HepG2 (cell line): Measurements from ENCODE around the gene TMBIM6. TPM values are rescaled to one million over a fixed set of nuclear protein-coding genes. Genes with fewer than 3 reads are reported as not detected.

Experiments
- BCL6 ChIP-seq: IDR thresholded peaks from 2 replicates; pipeline ENCODE4 v1.6.1; 2016; ENCODE audit warnings: missing genetic modification reagents, missing compliant biosample characterization
- FOXP1 ChIP-seq, 2 experiments: fragments of 450-650 bp in 1 of 2; IDR thresholded peaks; 2 replicates each; pipeline ENCODE4 v1.6.1; 2017 to 2018; ENCODE audit warnings: antibody characterized with exemption in 1 of 2
- GATA4 ChIP-seq: sonication (generic); IDR thresholded peaks from 2 replicates; pipeline ENCODE4 v1.6.1; 2016; ENCODE audit warnings: antibody characterized with exemption, low read depth, borderline replicate concordance
- IRF9 ChIP-seq: sonication (generic); formaldehyde crosslinking; IDR thresholded peaks from 2 replicates; pipeline ENCODE4 v1.8.0; 2022; ENCODE audit warnings: missing genetic modification reagents, mild to moderate bottlenecking, borderline replicate concordance
- MEIS1 ChIP-seq: sonication (generic); formaldehyde crosslinking; IDR thresholded peaks from 2 replicates; pipeline ENCODE4 v1.9.0; 2021; ENCODE audit warnings: mild to moderate bottlenecking, missing genetic modification reagents, moderate library complexity, borderline replicate concordance
- NPAS2 ChIP-seq: sonication (generic); formaldehyde crosslinking; IDR thresholded peaks from 2 replicates; pipeline ENCODE4 v1.8.0; 2022; ENCODE audit warnings: mild to moderate bottlenecking, missing genetic modification reagents, borderline replicate concordance
- PAWR ChIP-seq: sonication (generic); formaldehyde crosslinking; IDR thresholded peaks from 2 replicates; pipeline ENCODE4 v1.4.0; 2020; ENCODE audit warnings: missing genetic modification reagents, mild to moderate bottlenecking, borderline replicate concordance
- POLR2AphosphoS5 ChIP-seq: IDR thresholded peaks from 2 replicates; pipeline ENCODE4 v1.6.1; 2012; ENCODE audit warnings: low read depth, low read length
- RBM22 ChIP-seq: fragments of 200-400 bp; formaldehyde crosslinking; optimal IDR thresholded peaks from 2 replicates; pipeline ENCODE3; 2017; ENCODE audit warnings: mild to moderate bottlenecking, low read length, moderate library complexity
- SIN3A ChIP-seq: IDR thresholded peaks from 2 replicates; pipeline ENCODE4 v1.6.1; 2011; ENCODE audit warnings: low read depth, mild to moderate bottlenecking, control low read depth, low read length, borderline replicate concordance
- ZBTB21 ChIP-seq: sonication (generic); formaldehyde crosslinking; IDR thresholded peaks from 2 replicates; pipeline ENCODE4 v1.4.0; 2020; ENCODE audit warnings: missing genetic modification reagents
- ZBTB7A ChIP-seq: sonication (generic); formaldehyde crosslinking; IDR thresholded peaks from 2 replicates; pipeline ENCODE4 v1.8.0; 2022; ENCODE audit warnings: mild to moderate bottlenecking, missing genetic modification reagents
- ZNF3 ChIP-seq: IDR thresholded peaks from 2 replicates; pipeline ENCODE4 v1.7.0; 2017; ENCODE audit warnings: inconsistent platforms
- ZNF674 ChIP-seq: sonication (generic); formaldehyde crosslinking; IDR thresholded peaks from 2 replicates; pipeline ENCODE4 v1.5.0; 2020; ENCODE audit warnings: low read depth, mild to moderate bottlenecking, missing genetic modification reagents
- polyA plus RNA-seq, 8 experiments: library from polyadenylated mRNA; depleted of rRNA in 3 of 8; stranded (reverse) in 7 of 8; unstranded in 1 of 8; fragments of >200 nt; fragmentation: Illumina TruSeq in 4 of 8; extraction: Trizol in 4 of 8; gene quantifications; 2 replicates each; pipeline versions ENCODE4 v1.2.1 to v1.2.3, GENCODE V29; 2011 to 2016; ENCODE audit warnings: low read depth in 4 of 8, missing spikeins in 1 of 8, mixed read lengths in 1 of 8; ENCODE audit not compliant: insufficient read depth in 1 of 8
- total RNA-seq, 5 experiments: library from RNA; depleted of rRNA; stranded (reverse); fragments of >200 nt; fragmentation: Illumina TruSeq; extraction: Trizol; gene quantifications; 2 replicates each; pipeline ENCODE4 v1.2.3, GENCODE V29; 2016; ENCODE audit warnings: low read depth in 1 of 5
- TF ChIP-seq, protein P1 (sequence below): sonication (generic); formaldehyde crosslinking; IDR thresholded peaks from 2 replicates; pipeline ENCODE4 v1.8.0; 2022; ENCODE audit warnings: mild to moderate bottlenecking, missing genetic modification reagents; ENCODE audit not compliant: insufficient replicate concordance
- TF ChIP-seq, protein P2 (sequence below): fragments of 450-650 bp; IDR thresholded peaks from 2 replicates; pipeline ENCODE4 v1.6.1; 2017
- TF ChIP-seq, protein P3 (sequence below): IDR thresholded peaks from 2 replicates; pipeline ENCODE4 v1.6.1; 2012; ENCODE audit warnings: low read depth, low read length, improper control_type of control experiment
- TF ChIP-seq, protein P4 (sequence below): sonication (generic); formaldehyde crosslinking; IDR thresholded peaks from 2 replicates; pipeline ENCODE4 v1.5.0; 2020; ENCODE audit warnings: mild to moderate bottlenecking, missing genetic modification reagents

The TMBIM6 gene
- total and polyA plus RNA-seq, 2 of the 13 experiments (the other 11 are each of a cell fraction or from before 2014, with no cell fraction given) = 412 to 468 TPM

GRCh38 chr12:49740930-49741881 is at the start of gene TMBIM6 (continued):
- TF ChIP-seq, protein P1, sequence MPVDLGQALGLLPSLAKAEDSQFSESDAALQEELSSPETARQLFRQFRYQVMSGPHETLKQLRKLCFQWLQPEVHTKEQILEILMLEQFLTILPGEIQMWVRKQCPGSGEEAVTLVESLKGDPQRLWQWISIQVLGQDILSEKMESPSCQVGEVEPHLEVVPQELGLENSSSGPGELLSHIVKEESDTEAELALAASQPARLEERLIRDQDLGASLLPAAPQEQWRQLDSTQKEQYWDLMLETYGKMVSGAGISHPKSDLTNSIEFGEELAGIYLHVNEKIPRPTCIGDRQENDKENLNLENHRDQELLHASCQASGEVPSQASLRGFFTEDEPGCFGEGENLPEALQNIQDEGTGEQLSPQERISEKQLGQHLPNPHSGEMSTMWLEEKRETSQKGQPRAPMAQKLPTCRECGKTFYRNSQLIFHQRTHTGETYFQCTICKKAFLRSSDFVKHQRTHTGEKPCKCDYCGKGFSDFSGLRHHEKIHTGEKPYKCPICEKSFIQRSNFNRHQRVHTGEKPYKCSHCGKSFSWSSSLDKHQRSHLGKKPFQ (CRISPR knock-in tag) = no peak
- TF ChIP-seq MEIS1 (CRISPR knock-in tag) (0 out of 2 replicates have a peak, but pooled peaks have one; percentile 10), RBM22 (no peak), SIN3A (peak; percentile 73; the same call in 1 of the 2 replicates), ZNF674 (CRISPR knock-in tag) (no peak), IRF9 (CRISPR knock-in tag) (0 out of 2 replicates have a peak, but pooled peaks have one; percentile 41), BCL6 (CRISPR knock-in tag) (0 out of 2 replicates have a peak, but pooled peaks have one; percentile 36), GATA4 (peak; percentile 73; the same call in 1 of the 2 replicates), ZBTB7A (CRISPR knock-in tag) (peak; percentile 88), NPAS2 (CRISPR knock-in tag) (no peak), POLR2AphosphoS5 (peak; percentile 99), FOXP1 (IDR thresholded peaks at IDR 0.05) (no peak), FOXP1 (CRISPR knock-in tag; IDR thresholded peaks at IDR 0.05) (0 out of 2 replicates have a peak, but pooled peaks have one; percentile 26), ZBTB21 (CRISPR knock-in tag) (no peak), ZNF3 (CRISPR knock-in tag) (peak; percentile 25; the same call in 1 of the 2 replicates), PAWR (no peak)
- TF ChIP-seq, protein P2, sequence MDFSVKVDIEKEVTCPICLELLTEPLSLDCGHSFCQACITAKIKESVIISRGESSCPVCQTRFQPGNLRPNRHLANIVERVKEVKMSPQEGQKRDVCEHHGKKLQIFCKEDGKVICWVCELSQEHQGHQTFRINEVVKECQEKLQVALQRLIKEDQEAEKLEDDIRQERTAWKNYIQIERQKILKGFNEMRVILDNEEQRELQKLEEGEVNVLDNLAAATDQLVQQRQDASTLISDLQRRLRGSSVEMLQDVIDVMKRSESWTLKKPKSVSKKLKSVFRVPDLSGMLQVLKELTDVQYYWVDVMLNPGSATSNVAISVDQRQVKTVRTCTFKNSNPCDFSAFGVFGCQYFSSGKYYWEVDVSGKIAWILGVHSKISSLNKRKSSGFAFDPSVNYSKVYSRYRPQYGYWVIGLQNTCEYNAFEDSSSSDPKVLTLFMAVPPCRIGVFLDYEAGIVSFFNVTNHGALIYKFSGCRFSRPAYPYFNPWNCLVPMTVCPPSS = no peak
- TF ChIP-seq, protein P3, sequence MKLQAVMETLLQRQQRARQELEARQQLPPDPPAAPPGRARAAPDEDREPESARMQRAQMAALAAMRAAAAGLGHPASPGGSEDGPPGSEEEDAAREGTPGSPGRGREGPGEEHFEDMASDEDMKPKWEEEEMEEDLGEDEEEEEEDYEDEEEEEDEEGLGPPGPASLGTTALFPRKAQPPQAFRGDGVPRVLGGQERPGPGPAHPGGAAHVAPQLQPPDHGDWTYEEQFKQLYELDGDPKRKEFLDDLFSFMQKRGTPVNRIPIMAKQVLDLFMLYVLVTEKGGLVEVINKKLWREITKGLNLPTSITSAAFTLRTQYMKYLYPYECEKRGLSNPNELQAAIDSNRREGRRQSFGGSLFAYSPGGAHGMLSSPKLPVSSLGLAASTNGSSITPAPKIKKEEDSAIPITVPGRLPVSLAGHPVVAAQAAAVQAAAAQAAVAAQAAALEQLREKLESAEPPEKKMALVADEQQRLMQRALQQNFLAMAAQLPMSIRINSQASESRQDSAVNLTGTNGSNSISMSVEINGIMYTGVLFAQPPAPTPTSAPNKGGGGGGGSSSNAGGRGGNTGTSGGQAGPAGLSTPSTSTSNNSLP = 0 out of 2 replicates have a peak, but pooled peaks have one; percentile 9
- TF ChIP-seq, protein P4, sequence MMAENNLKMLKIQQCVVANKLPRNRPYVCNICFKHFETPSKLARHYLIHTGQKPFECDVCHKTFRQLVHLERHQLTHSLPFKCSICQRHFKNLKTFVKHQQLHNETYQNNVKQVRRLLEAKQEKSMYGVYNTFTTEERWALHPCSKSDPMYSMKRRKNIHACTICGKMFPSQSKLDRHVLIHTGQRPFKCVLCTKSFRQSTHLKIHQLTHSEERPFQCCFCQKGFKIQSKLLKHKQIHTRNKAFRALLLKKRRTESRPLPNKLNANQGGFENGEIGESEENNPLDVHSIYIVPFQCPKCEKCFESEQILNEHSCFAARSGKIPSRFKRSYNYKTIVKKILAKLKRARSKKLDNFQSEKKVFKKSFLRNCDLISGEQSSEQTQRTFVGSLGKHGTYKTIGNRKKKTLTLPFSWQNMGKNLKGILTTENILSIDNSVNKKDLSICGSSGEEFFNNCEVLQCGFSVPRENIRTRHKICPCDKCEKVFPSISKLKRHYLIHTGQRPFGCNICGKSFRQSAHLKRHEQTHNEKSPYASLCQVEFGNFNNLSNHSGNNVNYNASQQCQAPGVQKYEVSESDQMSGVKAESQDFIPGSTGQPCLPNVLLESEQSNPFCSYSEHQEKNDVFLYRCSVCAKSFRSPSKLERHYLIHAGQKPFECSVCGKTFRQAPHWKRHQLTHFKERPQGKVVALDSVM = peak; percentile 53; the same call in 1 of the 2 replicates
